ENCODE data around the gene RIMBP2.

DNA sequence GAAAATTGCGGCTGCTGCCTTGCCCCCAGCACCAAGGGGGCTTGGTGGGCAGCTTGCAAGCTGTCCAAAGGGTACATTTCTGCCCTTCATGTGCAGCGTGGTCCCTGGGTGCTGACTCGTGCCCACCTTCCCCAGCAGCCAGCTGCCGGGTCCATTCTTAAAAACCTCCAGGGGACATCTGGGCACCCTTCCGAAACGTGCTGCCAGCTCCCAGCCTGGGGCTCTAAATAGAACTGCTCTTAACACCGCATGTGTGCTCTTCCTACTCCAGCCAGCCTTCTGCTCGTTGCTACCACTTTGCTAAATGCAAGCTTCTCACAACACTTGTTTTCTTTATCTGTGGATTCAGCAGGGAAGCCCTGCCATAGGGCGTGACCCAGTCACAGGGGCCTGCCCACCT, 66.0 kb downstream of the RIMBP2 start:
- no peak for TF ChIP-seq CTCF (IDR thresholded peaks at IDR 0.05)
- no peak for TF ChIP-seq POLR2A (IDR thresholded peaks at IDR 0.05)
